KMS-11 (cell line): ENCODE data around the gene TRMT61A.

Experiments used
- H2AFZ ChIP-seq: fragments of 200-600 bp; sonication (generic); 2 replicates; pipeline ENCODE4 v1.6.1; 2016; ENCODE audit warnings: antibody characterized with exemption, mixed run types, low read depth
- H3K27ac ChIP-seq: fragments of 200-600 bp; sonication (generic); 2 replicates; pipeline ENCODE4 v1.6.1; 2016; ENCODE audit warnings: mild to moderate bottlenecking, mixed run types
- H3K27me3 ChIP-seq: fragments of 200-600 bp; sonication (generic); 2 replicates; pipeline ENCODE4 v1.6.1; 2017; ENCODE audit warnings: mild to moderate bottlenecking, low read depth, mixed run types, moderate library complexity; ENCODE audit not compliant: insufficient read depth
- H3K36me3 ChIP-seq: fragments of 200-600 bp; sonication (generic); 2 replicates; pipeline ENCODE4 v1.6.1; 2017; ENCODE audit warnings: mild to moderate bottlenecking, mixed run types; ENCODE audit not compliant: insufficient read depth
- H3K4me1 ChIP-seq: fragments of 200-600 bp; sonication (generic); 2 replicates; pipeline ENCODE4 v1.6.1; 2016; ENCODE audit warnings: mild to moderate bottlenecking, low read depth, mixed run types; ENCODE audit not compliant: poor library complexity, severe bottlenecking
- H3K4me2 ChIP-seq: fragments of 200-600 bp; sonication (generic); 2 replicates; pipeline ENCODE4 v1.7.0; 2016; ENCODE audit warnings: mild to moderate bottlenecking, mixed run types
- H3K4me3 ChIP-seq: fragments of 200-600 bp; sonication (generic); IDR thresholded peaks from 2 replicates; pipeline ENCODE4 v1.6.1; 2017; ENCODE audit warnings: low read depth, low read length, mixed read lengths; ENCODE audit not compliant: insufficient read depth
- H3K79me2 ChIP-seq: fragments of 200-600 bp; sonication (generic); 2 replicates; pipeline ENCODE4 v1.6.1; 2016; ENCODE audit warnings: low read depth, mixed run types; ENCODE audit not compliant: insufficient read depth
- H3K9ac ChIP-seq: fragments of 200-600 bp; sonication (generic); 2 replicates; pipeline ENCODE4 v1.6.1; 2016; ENCODE audit warnings: mild to moderate bottlenecking, mixed run types
- H4K20me1 ChIP-seq: fragments of 200-600 bp; sonication (generic); 2 replicates; pipeline ENCODE4 v1.6.1; 2016; ENCODE audit warnings: mild to moderate bottlenecking, mixed run types; ENCODE audit not compliant: insufficient read depth
- CTCF ChIP-seq: fragments of 200-600 bp; sonication (generic); conservative IDR thresholded peaks from 2 replicates; pipeline ENCODE4 v1.6.1; 2017; ENCODE audit warnings: low read depth, mild to moderate bottlenecking, antibody characterized with exemption, low read length, moderate library complexity, mixed read lengths

TRMT61A gene

GRCh38 chr14:103520657-103521437 is 8.1 kb upstream of the TRMT61A start:
- H3K4me3 ChIP-seq = no peak overlapping the region
- H2AFZ ChIP-seq = peak overlapping the region; percentile 47
- TF ChIP-seq CTCF = peak; percentile 37; the same call in 1 of the 2 replicates
- no peaks in the 10 kb centered on the region for H3K79me2 ChIP-seq
- H3K36me3 ChIP-seq = no peaks in the 10 kb centered on the region
- H3K4me1 ChIP-seq = peaks cover 8% of the 10 kb centered on the region
- no peaks in the 10 kb centered on the region for H3K27me3 ChIP-seq
- no peak overlapping the region; the same call in 1 of the 2 replicates for H3K27ac ChIP-seq
- H3K9ac ChIP-seq = no peak overlapping the region; the same call in 1 of the 2 replicates
- no peaks in the 10 kb centered on the region for H4K20me1 ChIP-seq
- peak overlapping the region; percentile 68 for H3K4me2 ChIP-seq

DNA sequence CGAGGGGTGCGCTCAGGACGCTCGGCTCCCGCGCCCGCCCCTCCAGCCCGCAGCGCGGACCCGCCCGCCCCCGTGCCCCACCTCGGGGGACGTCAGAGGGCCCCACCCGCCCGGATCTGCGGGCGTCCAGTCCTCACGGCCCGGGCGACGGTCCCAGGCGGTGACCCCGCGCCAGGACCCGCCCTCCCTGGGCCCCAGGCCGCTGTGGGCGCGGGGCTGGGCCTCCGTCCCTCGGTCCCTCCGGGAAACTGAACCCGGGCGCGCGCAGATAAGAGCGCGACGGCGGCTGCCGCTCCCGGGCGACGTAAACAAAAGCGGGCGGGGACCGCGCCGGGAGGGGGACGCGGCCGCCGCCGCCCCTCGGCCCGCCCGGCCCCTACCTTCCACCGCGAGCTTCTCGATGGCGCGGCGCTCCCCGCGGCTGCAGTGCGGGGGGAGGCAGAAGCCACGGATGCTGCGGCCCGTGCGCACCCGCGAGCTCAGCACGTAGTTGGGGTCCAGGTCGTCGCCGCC is 7.5 kb upstream of the TRMT61A start:
- Histone ChIP-seq H3K27ac (no peak overlapping the region), H3K4me3 (no peak overlapping the region), H2AFZ (peak overlapping the region; percentile 47; the same call in 1 of the 2 replicates), H4K20me1 (no peaks in the 10 kb centered on the region), H3K36me3 (no peaks in the 10 kb centered on the region), H3K4me2 (peak overlapping the region; percentile 68; the same call in 1 of the 2 replicates), H3K4me1 (peaks cover 8% of the 10 kb centered on the region), H3K9ac (no peak overlapping the region; the same call in 1 of the 2 replicates), H3K79me2 (no peaks in the 10 kb centered on the region), H3K27me3 (no peaks in the 10 kb centered on the region)
- TF ChIP-seq CTCF = no peak

DNA sequence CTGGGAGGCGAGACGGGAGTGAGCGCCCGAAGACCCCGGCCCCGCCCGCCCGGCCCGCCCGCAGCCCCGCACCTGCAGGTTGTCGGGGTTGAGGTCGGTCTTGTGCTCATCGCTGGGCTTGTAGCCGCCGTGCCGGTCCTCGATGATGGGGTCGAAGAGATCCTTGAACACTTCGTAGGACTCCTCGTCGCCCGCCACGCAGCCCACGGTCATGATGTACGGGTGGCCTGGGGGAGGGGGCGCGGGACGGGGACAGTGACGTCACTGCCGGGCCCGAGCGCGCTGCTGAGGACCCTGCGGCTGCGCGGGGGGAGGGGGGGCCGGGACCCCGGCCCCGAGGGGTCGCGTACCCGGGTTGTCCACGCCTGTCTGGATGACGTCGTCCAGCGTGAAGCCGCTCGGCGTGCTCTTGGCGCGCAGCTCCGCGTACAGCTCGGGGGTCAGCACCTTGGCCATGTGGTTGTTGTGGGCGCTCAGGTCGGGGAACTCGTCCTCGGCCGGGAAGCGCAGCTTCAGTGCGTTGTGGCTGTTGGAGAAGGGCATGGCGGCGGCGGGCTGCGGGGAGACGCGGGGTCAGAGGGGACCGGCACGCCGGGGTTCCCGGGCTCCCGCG is 6.9 kb upstream of the TRMT61A start:
- no peak overlapping the region for H3K27ac ChIP-seq
- H3K4me3 ChIP-seq = no peak overlapping the region
- no peaks in the 10 kb centered on the region for H4K20me1 ChIP-seq
- H3K36me3 ChIP-seq = no peaks in the 10 kb centered on the region
- peaks cover 3% of the 10 kb centered on the region; the same call in 1 of the 2 replicates for H3K27me3 ChIP-seq
- no peaks in the 10 kb centered on the region for H3K79me2 ChIP-seq
- H3K4me1 ChIP-seq = peaks cover 8% of the 10 kb centered on the region
- H3K4me2 ChIP-seq = no peak overlapping the region
- no peak overlapping the region for H3K9ac ChIP-seq
- no peak overlapping the region for H2AFZ ChIP-seq
- no peak for TF ChIP-seq CTCF

DNA sequence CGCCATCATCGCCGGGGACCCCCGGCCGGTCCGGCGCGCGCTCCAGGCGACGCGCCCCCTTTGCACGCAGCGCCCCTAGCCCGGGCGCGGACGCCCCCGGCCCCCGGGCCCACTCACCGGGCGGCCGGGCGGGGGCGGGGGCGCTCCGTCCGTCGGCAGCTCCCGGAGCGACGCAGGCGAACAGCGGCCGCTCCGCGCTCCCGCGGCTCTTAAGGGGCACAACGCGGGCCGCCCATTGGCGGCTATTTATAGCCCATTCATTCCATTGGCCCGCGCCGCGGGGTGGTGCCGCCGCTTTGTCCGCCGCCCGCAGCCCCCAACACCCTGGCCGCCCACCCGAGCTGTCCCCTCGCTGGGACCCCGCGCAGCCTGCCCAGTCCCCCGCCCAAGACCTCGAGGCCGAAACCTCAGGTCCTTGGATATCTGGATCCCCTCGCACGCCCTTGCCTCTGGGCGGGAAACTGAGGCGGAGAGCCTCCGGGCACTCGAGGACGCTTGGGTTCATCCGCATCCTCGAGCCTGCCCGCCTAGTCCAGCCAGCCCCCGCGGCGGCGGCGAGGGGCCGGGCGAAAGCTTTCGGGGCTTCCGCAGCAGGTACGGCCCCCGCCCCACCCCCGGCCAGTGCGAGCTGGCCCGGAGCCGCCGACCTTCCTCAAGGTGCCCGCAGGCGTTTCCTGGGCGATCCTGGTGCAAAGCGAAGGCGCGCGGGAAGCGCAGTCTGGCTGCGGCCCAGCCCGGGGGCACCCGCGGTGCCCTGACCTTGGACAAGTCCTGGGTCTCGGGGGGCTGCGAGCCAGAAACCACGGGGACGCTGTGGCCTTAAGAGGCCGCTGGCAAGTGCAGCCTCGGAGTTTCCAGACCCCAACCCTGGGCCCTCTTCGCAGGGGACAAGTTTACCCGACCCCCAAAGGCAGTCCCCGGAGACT is 6.1 kb upstream of the TRMT61A start, which contains the start of gene CKB:
Gene CKB (minus strand): TSS at position 182 of the 926 bp plus-strand sequence. CDS start 337 bp downstream, outside the sequence.
- no peak within 1 kb of the TSS for H3K4me2 ChIP-seq
- no peak within 1 kb of the TSS for H3K27ac ChIP-seq
- peaks cover 8% of the 10 kb centered on the region for H3K4me1 ChIP-seq
- H4K20me1 ChIP-seq = no peaks in the 10 kb centered on the region
- H3K27me3 ChIP-seq = peaks cover 5% of the 10 kb centered on the region; the same call in 1 of the 2 replicates
- no peak for TF ChIP-seq CTCF
- no peak within 1 kb of the TSS for H3K4me3 ChIP-seq
- no peak within 1 kb of the TSS for H3K9ac ChIP-seq
- no peak within 1 kb of the TSS for H2AFZ ChIP-seq
- H3K36me3 ChIP-seq = no peaks in the 10 kb centered on the region
- H3K79me2 ChIP-seq = no peaks in the 10 kb centered on the region
